Heart right ventricle (tissue), 16 donors: Measurements from ENCODE around the gene KRTAP5-7. TPM values are rescaled to one million over a fixed set of nuclear protein-coding genes. Genes with fewer than 3 reads are reported as not detected.

Source experiments
- ATAC-seq, 8 donors: fragments of 200-7000 bp; cut with Tn5 transposase; one replicate each; pipeline ENCODE4 v1.9.1; 2020; ENCODE audit warnings: mild to moderate bottlenecking in 8 of 8, moderate library complexity in 8 of 8, moderate number of reproducible peaks in 1 of 8
- DNase-seq, 2 donors: peaks; one replicate each; pipeline ENCODE4 v3.0.0-alpha.2; 2020
- H3K27ac ChIP-seq, 10 donors: fragments of 200-600 bp; sonication (generic) in 2 of 10; one replicate each; pipeline versions ENCODE4 v1.5.0 to v1.8.0; 2020 to 2022; ENCODE audit warnings: mild to moderate bottlenecking in 3 of 10
- H3K27me3 ChIP-seq, 7 donors: fragments of 200-600 bp; one replicate each; pipeline ENCODE4 v1.8.0; 2021 to 2022; ENCODE audit warnings: mild to moderate bottlenecking in 2 of 7
- H3K36me3 ChIP-seq, 9 donors: fragments of 200-600 bp; sonication (generic) in 1 of 9; one replicate each; pipeline versions ENCODE4 v1.5.0 to v1.8.0; 2020 to 2022; ENCODE audit warnings: mild to moderate bottlenecking in 2 of 9
- H3K4me1 ChIP-seq, 9 donors: fragments of 200-600 bp; sonication (generic) in 1 of 9; one replicate each; pipeline versions ENCODE4 v1.5.0 to v1.8.0; 2020 to 2022; ENCODE audit warnings: mild to moderate bottlenecking in 4 of 9
- H3K4me3 ChIP-seq, 10 donors: fragments of 200-600 bp; sonication (generic) in 2 of 10; one replicate each; pipeline versions ENCODE4 v1.5.0 to v1.8.0; 2020 to 2022; ENCODE audit warnings: mild to moderate bottlenecking in 7 of 10, moderate library complexity in 2 of 10
- H3K9me3 ChIP-seq, 11 donors: fragments of 200-600 bp in 10 of 11; sonication (generic) in 2 of 11; one replicate each; pipeline versions ENCODE4 v1.5.0 to v1.8.0; 2013 to 2022; ENCODE audit warnings: mild to moderate bottlenecking in 2 of 11, control low read depth in 1 of 11, moderate library complexity in 1 of 11
- WGBS, 2 donors: extraction: QIAGEN DNeasy Blood & Tissue Kit; methylation state at CpG; one replicate each; pipeline ENCODE4 v1.1.7; 2013; ENCODE audit warnings: inconsistent platforms in 1 of 2; 5-methylcytosine and 5-hydroxymethylcytosine counted together
- intact Hi-C, 10 donors: fragments of 100-400 bp; cut with DNase I; formaldehyde crosslinking; loops; one replicate each; pipeline versions ENCODE4 v1.11.1 to v1.14.2; 2022
- polyA plus RNA-seq, 2 donors: library from polyadenylated mRNA; stranded (reverse); fragments of 200-250 nt; gene quantifications; one replicate each; pipeline ENCODE4 v1.2.3, GENCODE V29; 2013
- total RNA-seq, 10 donors: library from RNA; stranded (reverse); fragmentation: NEBNext Ultra II Directional in 3 of 10; extraction: Animal tissue kit (Norgen Biotek cat#: 25700) in 3 of 10; gene quantifications; one replicate each; pipeline versions ENCODE4 v1.2.1 to v1.2.4, GENCODE V29; 2021 to 2023
- TF ChIP-seq, protein P1 (sequence below), 9 donors: fragments of 200-600 bp; sonication (generic) in 2 of 9; IDR thresholded peaks; one replicate each; pipeline versions ENCODE4 v1.5.0 to v1.8.0; 2021 to 2022; ENCODE audit warnings: antibody characterized with exemption in 9 of 9, mild to moderate bottlenecking in 5 of 9, moderate library complexity in 1 of 9
- donor health status: Arrhythmogenic right ventricular cardiomyopathy.
- donor health status: ischemic (EF 13 %, LVEDD 7.1; RV severe dilation, severe dysfunction).
- donor health status: healthy with polysubstance abuse.
- donor health status: DM: no; HTN: yes; CAD: no.
- donor health status: DM: no; HTN: no; CAD: no.
- donor health status: ischemic (EF 25% LVEDD 6.9; RV normal size, moderate dysfunction).
- donor health status: ischemic (EF 25% LVEDD 5.7; RV mildly dilated, moderate dysfunction).
- donor health status: healthy.
- donor health status: DM: yes; HTN: yes; CAD: no.
- donor health status: Ischemic cardiomyopathy.
- donor health status: ischemic (EF 35%, LVEDD 5.7; RV mildly dilated, moderate dysfunction).
- donor health status: nonischemic (EF 11% LVEDD 7.7; RV severe dilation, severe dysfunction).
- donor health status: DM: yes; HTN: yes; CAD: no.
- donor health status: PGD.
- donor health status: ischemic (EF 29% LVEDD 5.4; RV normal size, mild dysfunction).
- donor health status: nonischemic (EF 23%, LVEDD 6.1; RV moderate dilation, normal function).

The KRTAP5-7 gene
- total and polyA plus RNA-seq, 12 donors = 0.01 to 0.20 TPM; not detected in 10

DNA sequence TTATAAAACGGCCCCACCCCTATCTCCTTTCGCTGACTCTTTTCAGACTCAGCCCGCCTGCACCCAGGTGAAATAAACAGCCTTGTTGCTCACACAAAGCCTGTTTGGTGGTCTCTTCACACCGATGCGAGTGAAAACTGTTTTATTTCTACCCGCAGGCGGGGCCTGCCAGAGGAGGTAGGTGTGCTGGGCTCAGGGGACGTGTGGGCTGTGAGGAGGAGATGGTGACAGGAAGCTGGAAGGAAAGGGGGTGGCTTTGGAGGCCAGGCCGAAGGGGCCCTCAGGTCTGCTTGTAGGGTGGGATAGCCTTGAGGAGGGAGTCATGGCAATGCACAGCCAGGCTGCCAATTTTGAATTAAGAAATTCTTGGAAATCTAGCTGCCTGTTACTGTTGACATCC is 21.3 kb upstream of the KRTAP5-7 start:
- TF ChIP-seq, protein P1, sequence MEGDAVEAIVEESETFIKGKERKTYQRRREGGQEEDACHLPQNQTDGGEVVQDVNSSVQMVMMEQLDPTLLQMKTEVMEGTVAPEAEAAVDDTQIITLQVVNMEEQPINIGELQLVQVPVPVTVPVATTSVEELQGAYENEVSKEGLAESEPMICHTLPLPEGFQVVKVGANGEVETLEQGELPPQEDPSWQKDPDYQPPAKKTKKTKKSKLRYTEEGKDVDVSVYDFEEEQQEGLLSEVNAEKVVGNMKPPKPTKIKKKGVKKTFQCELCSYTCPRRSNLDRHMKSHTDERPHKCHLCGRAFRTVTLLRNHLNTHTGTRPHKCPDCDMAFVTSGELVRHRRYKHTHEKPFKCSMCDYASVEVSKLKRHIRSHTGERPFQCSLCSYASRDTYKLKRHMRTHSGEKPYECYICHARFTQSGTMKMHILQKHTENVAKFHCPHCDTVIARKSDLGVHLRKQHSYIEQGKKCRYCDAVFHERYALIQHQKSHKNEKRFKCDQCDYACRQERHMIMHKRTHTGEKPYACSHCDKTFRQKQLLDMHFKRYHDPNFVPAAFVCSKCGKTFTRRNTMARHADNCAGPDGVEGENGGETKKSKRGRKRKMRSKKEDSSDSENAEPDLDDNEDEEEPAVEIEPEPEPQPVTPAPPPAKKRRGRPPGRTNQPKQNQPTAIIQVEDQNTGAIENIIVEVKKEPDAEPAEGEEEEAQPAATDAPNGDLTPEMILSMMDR (IDR thresholded peaks at IDR 0.05) = no peak
- DNase-seq (no peak), ATAC-seq (no peak)
- no peak overlapping the region for H3K27ac ChIP-seq
- intact Hi-C loops = no loop called here
- H3K9me3 ChIP-seq = peaks cover 0 to 44% (median 29%) of the 10 kb centered on the region in 11 donors
- no peak overlapping the region for H3K4me3 ChIP-seq
- no peaks in the 10 kb centered on the region for H3K27me3 ChIP-seq
- 79 to 84% methylated on average over 9 of the region's 9 CpGs for whole genome bisulfite sequencing, 2 donors
- H3K4me1 ChIP-seq = peaks cover 0 to 13% (median 0%) of the 10 kb centered on the region in 9 donors
- peaks cover 0 to 50% (median 12%) of the 10 kb centered on the region in 9 donors for H3K36me3 ChIP-seq

DNA sequence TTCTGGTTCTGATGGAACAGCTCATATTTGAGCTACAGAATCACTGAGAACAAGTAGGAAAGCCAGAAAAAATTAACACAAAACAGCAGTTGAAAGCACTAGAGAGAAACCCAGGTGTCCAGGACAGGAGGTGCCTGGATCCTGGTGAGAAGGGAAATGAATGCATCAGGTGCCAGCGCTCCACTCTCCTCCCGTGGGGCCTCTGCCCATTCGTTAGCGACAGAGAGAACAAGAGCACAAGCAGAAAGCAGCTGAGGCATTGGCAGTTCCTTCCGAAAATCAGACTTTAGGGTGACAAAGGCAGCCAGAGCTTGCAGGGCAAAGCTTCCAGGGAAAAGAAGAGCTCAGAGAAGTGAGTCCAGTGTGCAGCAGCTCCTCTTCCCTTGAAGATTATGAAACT is 20.0 kb upstream of the KRTAP5-7 start:
- ATAC-seq = no peak
- Histone ChIP-seq H3K27me3 (no peaks in the 10 kb centered on the region), H3K4me3 (no peak overlapping the region), H3K4me1 (peaks cover 0 to 8% (median 0%) of the 10 kb centered on the region in 9 donors), H3K27ac (no peak overlapping the region), H3K36me3 (peaks cover 0 to 37% (median 4%) of the 10 kb centered on the region in 9 donors), H3K9me3 (peaks cover 0 to 54% (median 32%) of the 10 kb centered on the region in 11 donors)
- intact Hi-C loops = no loop called here
- DNase-seq = no peak
- 90 to 96% methylated on average over 5 of the region's 5 CpGs for WGBS, 2 donors
- TF ChIP-seq, protein P1 (IDR thresholded peaks at IDR 0.05) = no peak

DNA sequence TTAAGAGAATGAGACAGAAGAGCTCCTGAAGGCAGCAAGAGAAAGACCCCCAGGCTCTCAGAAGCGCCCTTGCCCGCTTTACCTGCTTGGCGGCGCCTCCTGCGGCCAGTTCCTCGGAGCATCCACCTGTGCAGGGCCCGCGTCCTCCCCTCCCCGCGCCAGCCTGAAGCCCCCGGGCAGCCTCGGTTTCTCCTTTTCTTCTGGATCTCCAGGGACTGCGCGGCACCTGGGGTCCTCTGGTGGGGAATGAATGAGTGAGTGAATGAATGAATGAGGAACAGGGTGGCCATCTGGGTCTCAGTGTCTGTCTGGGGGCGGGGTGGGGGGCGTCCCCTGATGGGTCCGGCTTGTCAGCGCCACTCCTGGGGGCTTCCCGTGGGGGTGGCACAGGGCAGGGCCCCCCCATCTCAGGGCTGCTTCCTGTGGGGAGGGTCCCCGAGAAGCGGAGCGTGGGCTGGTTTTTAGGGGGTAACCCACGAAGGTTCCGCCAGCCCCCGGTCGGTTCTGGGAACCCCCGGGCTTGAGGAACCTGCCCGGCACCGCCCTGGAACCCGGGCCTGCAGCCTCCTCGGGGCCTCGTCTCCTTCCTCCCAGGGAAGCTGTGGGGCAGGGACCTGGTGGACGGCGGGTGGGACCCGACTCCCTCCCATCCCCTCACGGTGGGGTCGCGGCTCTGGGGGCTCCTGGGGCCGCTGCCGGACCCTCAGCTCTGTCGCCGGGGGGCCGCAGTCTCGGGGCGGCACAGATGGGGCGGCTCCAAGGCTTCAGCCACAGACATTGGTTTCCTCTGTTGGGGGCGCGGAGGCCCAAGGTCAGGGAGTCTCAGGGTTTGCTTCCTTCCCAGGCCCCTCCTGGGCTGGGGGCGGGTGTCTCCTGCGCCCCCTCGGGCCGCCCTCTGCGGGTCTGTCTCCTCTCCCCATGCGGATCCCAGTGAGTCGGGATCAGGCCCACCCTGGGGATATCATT is 8.3 kb upstream of the KRTAP5-7 start:
- no peaks in the 10 kb centered on the region for H3K36me3 ChIP-seq
- H3K9me3 ChIP-seq = peaks cover 0 to 3% (median 0%) of the 10 kb centered on the region in 11 donors
- intact Hi-C loops = no loop called here
- no peaks in the 10 kb centered on the region for H3K4me1 ChIP-seq
- DNase-seq (peak in 1 of 2 donors; percentile 0), ATAC-seq (peak in 1 of 8 donors; percentile 47)
- H3K4me3 ChIP-seq = no peak overlapping the region
- TF ChIP-seq, protein P1 (IDR thresholded peaks at IDR 0.05) = no peak
- no peaks in the 10 kb centered on the region for H3K27me3 ChIP-seq
- WGBS, 2 donors = 93 to 94% methylated on average over 55 of the region's 55 CpGs
- H3K27ac ChIP-seq = no peak overlapping the region

DNA sequence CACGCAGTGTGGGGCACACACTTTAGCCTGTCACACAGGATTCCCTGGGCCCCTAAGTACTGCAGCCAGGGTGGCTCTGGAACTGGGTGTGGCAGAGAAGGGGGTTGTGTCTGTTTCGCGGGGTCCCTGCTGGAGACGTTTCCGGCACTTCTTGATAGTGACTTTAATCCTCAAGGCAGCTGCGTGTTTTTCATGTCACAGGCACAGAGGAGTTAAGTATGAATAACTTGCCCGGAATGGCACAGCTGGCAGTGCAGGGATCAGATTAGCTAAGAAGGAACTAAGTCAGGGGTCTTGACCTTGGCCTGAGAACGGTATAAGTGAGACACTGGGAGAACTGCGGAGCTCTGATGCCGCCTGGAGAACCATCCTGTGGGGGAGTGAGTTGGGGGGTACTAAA is 7.5 kb upstream of the KRTAP5-7 start:
- Histone ChIP-seq H3K4me3 (no peak overlapping the region), H3K27me3 (no peaks in the 10 kb centered on the region), H3K4me1 (no peaks in the 10 kb centered on the region), H3K27ac (no peak overlapping the region), H3K36me3 (no peaks in the 10 kb centered on the region), H3K9me3 (peaks cover 0 to 3% (median 0%) of the 10 kb centered on the region in 11 donors)
- WGBS, 2 donors = 59 to 61% methylated on average over 10 of the region's 10 CpGs
- DNase-seq (peak in 1 of 2 donors; percentile 2), ATAC-seq (no peak)
- TF ChIP-seq, protein P1 (IDR thresholded peaks at IDR 0.05) = no peak
- intact Hi-C loops = no loop called here
